ENCODE measurements around the gene ZNF521. TPM values are rescaled to one million over a fixed set of nuclear protein-coding genes. Genes with fewer than 3 reads are reported as not detected.

ZNF521 gene
- total RNA-seq, 6 donors from 2014 or later = 4.7 to 37.7 (median 13.8) TPM

DNA sequence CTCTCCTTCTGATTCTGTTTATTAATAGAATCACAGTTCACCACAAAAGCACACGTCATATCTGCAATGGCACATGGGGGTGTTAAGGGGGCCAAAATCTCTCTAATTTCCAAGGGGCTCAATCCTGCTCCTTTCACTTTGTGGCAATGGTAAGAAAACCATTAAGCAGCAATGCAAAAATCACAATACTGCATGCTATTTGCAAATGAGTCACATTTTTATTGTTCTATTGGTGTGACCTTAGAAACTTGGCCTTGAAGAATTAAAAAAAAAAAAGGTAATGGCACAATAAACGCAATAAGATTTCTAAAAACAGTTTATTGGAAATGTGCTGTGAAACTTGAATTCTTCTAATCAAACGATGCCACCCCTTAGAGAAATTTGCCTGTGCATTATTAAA is 251.5 kb downstream of the ZNF521 start:
- H3K27me3 ChIP-seq = no peaks in the 10 kb centered on the region
- peaks cover 0 to 13% (median 6%) of the 10 kb centered on the region in 4 donors for H3K4me1 ChIP-seq
- no peaks in the 10 kb centered on the region for H3K9me3 ChIP-seq
- TF ChIP-seq, protein P1, sequence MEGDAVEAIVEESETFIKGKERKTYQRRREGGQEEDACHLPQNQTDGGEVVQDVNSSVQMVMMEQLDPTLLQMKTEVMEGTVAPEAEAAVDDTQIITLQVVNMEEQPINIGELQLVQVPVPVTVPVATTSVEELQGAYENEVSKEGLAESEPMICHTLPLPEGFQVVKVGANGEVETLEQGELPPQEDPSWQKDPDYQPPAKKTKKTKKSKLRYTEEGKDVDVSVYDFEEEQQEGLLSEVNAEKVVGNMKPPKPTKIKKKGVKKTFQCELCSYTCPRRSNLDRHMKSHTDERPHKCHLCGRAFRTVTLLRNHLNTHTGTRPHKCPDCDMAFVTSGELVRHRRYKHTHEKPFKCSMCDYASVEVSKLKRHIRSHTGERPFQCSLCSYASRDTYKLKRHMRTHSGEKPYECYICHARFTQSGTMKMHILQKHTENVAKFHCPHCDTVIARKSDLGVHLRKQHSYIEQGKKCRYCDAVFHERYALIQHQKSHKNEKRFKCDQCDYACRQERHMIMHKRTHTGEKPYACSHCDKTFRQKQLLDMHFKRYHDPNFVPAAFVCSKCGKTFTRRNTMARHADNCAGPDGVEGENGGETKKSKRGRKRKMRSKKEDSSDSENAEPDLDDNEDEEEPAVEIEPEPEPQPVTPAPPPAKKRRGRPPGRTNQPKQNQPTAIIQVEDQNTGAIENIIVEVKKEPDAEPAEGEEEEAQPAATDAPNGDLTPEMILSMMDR (IDR thresholded peaks at IDR 0.05) = no peak
- TF ChIP-seq POLR2AphosphoS5 (IDR thresholded peaks at IDR 0.05) = no peak
- 71 to 76% methylated on average over 3 of the region's 3 CpGs for WGBS, 2 donors
- DNase-seq = no peak
- no peak overlapping the region for H3K4me3 ChIP-seq
- no peaks in the 10 kb centered on the region for H3K36me3 ChIP-seq
- no peak for ATAC-seq (ENCODE audit: low FRiP score in 2 of 2)
- H3K27ac ChIP-seq = no peak overlapping the region

DNA sequence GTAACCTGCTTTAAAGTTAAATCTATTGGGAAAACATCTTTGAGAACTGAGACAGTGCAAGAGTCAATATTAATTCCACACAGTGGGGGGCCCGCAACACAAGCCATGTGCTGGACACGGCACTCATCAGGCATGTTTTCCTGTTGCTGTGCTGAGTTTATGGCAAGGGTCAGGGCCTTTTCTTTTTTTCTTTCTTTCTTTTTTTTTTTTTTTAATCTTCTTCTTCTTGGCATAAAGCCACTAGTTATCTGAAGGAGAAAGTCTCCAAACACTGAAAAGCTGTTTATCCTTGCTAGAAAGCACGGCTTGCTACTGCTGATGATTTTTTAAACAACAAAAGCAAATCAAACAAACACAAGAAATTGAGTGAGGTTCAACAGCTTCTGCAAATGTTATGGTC is 252.1 kb downstream of the ZNF521 start:
- no peaks in the 10 kb centered on the region for H3K36me3 ChIP-seq
- WGBS, 2 donors = 42 to 52% methylated on average over 3 of the region's 3 CpGs
- H3K9me3 ChIP-seq = no peaks in the 10 kb centered on the region
- TF ChIP-seq EP300 (IDR thresholded peaks at IDR 0.05) (no peak), POLR2A (IDR thresholded peaks at IDR 0.05) (no peak), POLR2AphosphoS5 (IDR thresholded peaks at IDR 0.05) (no peak)
- TF ChIP-seq, protein P1 (IDR thresholded peaks at IDR 0.05) = no peak
- ATAC-seq (ENCODE audit: low FRiP score in 2 of 2) (no peak), DNase-seq (no peak)
- H3K4me3 ChIP-seq = no peak overlapping the region
- H3K27ac ChIP-seq = no peak overlapping the region
- no peaks in the 10 kb centered on the region for H3K27me3 ChIP-seq
- peaks cover 0 to 13% (median 6%) of the 10 kb centered on the region in 4 donors for H3K4me1 ChIP-seq

DNA sequence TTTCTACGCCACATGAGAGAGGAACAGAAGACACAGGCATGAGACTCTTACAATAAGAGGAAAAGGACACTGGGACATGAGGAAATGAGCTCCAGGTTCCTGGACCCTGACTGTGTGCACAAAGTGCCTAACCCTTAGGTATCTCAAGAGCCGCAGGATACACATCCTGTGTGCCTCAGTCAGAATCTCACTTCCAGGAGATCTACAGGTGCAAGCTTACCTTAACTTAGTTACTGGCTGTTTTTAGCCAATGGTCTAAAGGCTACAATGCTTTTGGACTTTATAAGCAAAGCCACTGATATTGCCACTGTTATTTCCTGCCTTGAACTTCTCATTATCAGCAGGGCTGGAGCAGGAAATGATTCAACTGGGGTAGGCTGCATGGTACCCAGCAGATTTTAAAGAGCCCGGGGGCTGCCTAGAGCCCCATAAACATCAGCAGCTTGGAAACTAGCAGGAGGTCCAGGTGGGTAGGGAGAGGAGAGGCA is 254.4 kb downstream of the ZNF521 start:
- H3K4me1 ChIP-seq = peaks cover 0 to 13% (median 6%) of the 10 kb centered on the region in 4 donors
- 49 to 57% methylated on average over 3 of the region's 3 CpGs for WGBS, 2 donors
- H3K27ac ChIP-seq = peak overlapping the region in 2 of 4 donors; percentile 26 to 60
- no peaks in the 10 kb centered on the region for H3K36me3 ChIP-seq
- no peak for ATAC-seq (ENCODE audit: low FRiP score in 2 of 2)
- no peak overlapping the region for H3K4me3 ChIP-seq
- no peaks in the 10 kb centered on the region for H3K9me3 ChIP-seq
- TF ChIP-seq, protein P1 (IDR thresholded peaks at IDR 0.05) = no peak
- TF ChIP-seq EP300 (IDR thresholded peaks at IDR 0.05) (no peak), POLR2A (IDR thresholded peaks at IDR 0.05) (no peak), POLR2AphosphoS5 (IDR thresholded peaks at IDR 0.05) (no peak)
- H3K27me3 ChIP-seq = no peaks in the 10 kb centered on the region
- DNase-seq = no peak

DNA sequence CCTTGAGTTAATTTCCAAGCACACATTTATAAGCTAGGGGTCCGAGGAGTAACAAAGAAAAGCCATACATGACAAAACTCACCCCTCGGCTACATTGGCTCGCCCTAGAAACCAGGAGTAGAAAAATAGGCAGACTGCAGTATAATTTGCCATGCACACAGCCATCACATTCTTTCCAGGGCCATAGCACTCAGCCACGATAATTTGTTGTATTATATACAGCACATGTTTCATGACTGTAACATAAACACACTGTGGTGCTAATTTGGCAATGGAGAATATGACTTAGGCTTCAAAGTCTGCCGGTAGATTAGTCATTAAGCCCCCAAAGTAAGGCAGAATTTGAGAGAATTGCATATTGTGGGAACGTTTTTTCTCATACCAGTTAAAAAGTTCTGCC is 254.9 kb downstream of the ZNF521 start:
- Histone ChIP-seq H3K4me1 (peaks cover 0 to 13% (median 6%) of the 10 kb centered on the region in 4 donors), H3K27me3 (no peaks in the 10 kb centered on the region), H3K9me3 (no peaks in the 10 kb centered on the region), H3K27ac (peak overlapping the region in 2 of 4 donors; percentile 26 to 60), H3K36me3 (no peaks in the 10 kb centered on the region), H3K4me3 (no peak overlapping the region)
- no peak for TF ChIP-seq EP300 (IDR thresholded peaks at IDR 0.05)
- no peak for TF ChIP-seq POLR2A (IDR thresholded peaks at IDR 0.05)
- TF ChIP-seq, protein P1 (IDR thresholded peaks at IDR 0.05) = no peak
- TF ChIP-seq POLR2AphosphoS5 (IDR thresholded peaks at IDR 0.05) = no peak
- no peak for ATAC-seq (ENCODE audit: low FRiP score in 2 of 2)
- 65 to 67% methylated on average over 6 of the region's 6 CpGs for WGBS, 2 donors
- no peak for DNase-seq

DNA sequence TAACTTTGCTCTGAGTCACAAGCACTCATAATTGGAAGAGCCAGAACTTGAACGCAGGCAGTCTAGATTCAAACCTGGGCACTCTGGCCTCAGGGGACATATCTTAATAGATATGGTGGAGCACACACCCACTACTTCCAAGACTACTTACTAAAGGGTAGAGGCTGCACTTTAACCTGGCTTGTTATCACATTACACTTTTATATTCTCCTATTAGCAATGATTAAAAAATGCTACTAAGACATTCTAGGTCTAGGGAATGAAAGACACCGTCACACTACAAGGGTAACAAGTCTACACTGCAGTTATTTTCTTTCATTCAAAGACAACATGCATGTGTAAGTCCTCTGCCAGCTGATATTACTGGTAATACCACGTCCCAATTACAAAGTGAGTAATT is 258.8 kb downstream of the ZNF521 start:
- 81 to 92% methylated on average over 3 of the region's 3 CpGs for WGBS, 2 donors
- no peak overlapping the region for H3K4me3 ChIP-seq
- TF ChIP-seq EP300 (IDR thresholded peaks at IDR 0.05) (no peak), POLR2AphosphoS5 (IDR thresholded peaks at IDR 0.05) (no peak), POLR2A (IDR thresholded peaks at IDR 0.05) (no peak)
- TF ChIP-seq, protein P1 (IDR thresholded peaks at IDR 0.05) = no peak
- H3K36me3 ChIP-seq = peaks cover 0 to 14% (median 0%) of the 10 kb centered on the region in 4 donors
- H3K27ac ChIP-seq = no peak overlapping the region
- DNase-seq (no peak), ATAC-seq (ENCODE audit: low FRiP score in 2 of 2) (no peak)
- H3K27me3 ChIP-seq = no peaks in the 10 kb centered on the region
- H3K9me3 ChIP-seq = no peaks in the 10 kb centered on the region
- peaks cover 0 to 7% (median 1%) of the 10 kb centered on the region in 4 donors for H3K4me1 ChIP-seq

Measured in upper lobe of left lung (tissue), 6 donors.